A673 (cell line): ENCODE measurements around the gene VAV3. TPM values are rescaled to one million over a fixed set of nuclear protein-coding genes. Genes with fewer than 3 reads are reported as not detected.
A peak's percentile ranks its signal among the peaks of the same experiment; 100 is the strongest.

Experiments
- BruUV-seq: library from RNA; stranded (reverse); fragments of 400-500 nt; replicated peaks from 2 replicates; lab custom pipeline; 2021; lab: Mats Ljungman, UMichigan
- CTCF ChIA-PET: fragments of 300-600 bp; sonication (Branson Sonifier 250); formaldehyde crosslinking; loops from one replicate; lab custom pipeline; 2022; ENCODE audit warnings: antibody characterized with exemption; lab: Charles Lee
- POLR2A ChIA-PET: fragments of 300-600 bp; sonication (Branson Sonifier 250); formaldehyde crosslinking; loops from one replicate; lab custom pipeline; 2022; ENCODE audit warnings: antibody characterized with exemption; ENCODE audit not compliant: low non-redundant PET; lab: Charles Lee
- DNase-seq: peaks from one replicate; pipeline ENCODE4 v3.0.0-alpha.2; 2015; ENCODE audit warnings: low spot score
- H3K27ac ChIP-seq: fragments of 200-600 bp; sonication (generic); 2 replicates; pipeline ENCODE4 v1.5.1; 2016; ENCODE audit warnings: mixed run types, low read depth, mild to moderate bottlenecking, mixed read lengths, antibody characterized with exemption, low read length; ENCODE audit not compliant: poor library complexity, severe bottlenecking
- H3K27me3 ChIP-seq: fragments of 200-600 bp; sonication (generic); replicated peaks from 2 replicates; pipeline ENCODE4 v1.6.1; 2017; ENCODE audit warnings: mixed run types, low read depth, mild to moderate bottlenecking, mixed read lengths, antibody characterized with exemption, low read length; ENCODE audit not compliant: insufficient read depth, poor library complexity
- H3K36me3 ChIP-seq: fragments of 200-600 bp; sonication (generic); 2 replicates; pipeline ENCODE4 v1.6.1; 2016; ENCODE audit warnings: mixed run types, mild to moderate bottlenecking, mixed read lengths, antibody characterized with exemption, low read length; ENCODE audit not compliant: insufficient read depth, poor library complexity, severe bottlenecking
- H3K4me1 ChIP-seq: fragments of 200-600 bp; sonication (generic); 2 replicates; pipeline ENCODE4 v1.6.1; 2017; ENCODE audit warnings: mixed run types, mild to moderate bottlenecking, mixed read lengths, antibody characterized with exemption, low read length; ENCODE audit not compliant: insufficient read depth, poor library complexity, severe bottlenecking
- H3K4me3 ChIP-seq: fragments of 200-600 bp; sonication (generic); 2 replicates; pipeline ENCODE4 v1.5.1; 2016; ENCODE audit warnings: low read depth, mixed run types, mild to moderate bottlenecking, mixed read lengths, low read length; ENCODE audit not compliant: poor library complexity, severe bottlenecking
- H3K9me3 ChIP-seq: fragments of 200-600 bp; sonication (generic); 2 replicates; pipeline ENCODE4 v1.6.1; 2016; ENCODE audit warnings: mixed run types, low read depth, mild to moderate bottlenecking, mixed read lengths, antibody characterized with exemption, low read length; ENCODE audit not compliant: poor library complexity, severe bottlenecking
- EZH2 ChIP-seq: fragments of 200-600 bp; sonication (generic); IDR thresholded peaks from 2 replicates; pipeline ENCODE4 v1.6.1; 2017; ENCODE audit warnings: borderline replicate concordance, low read depth, mild to moderate bottlenecking, mixed read lengths, antibody characterized with exemption, low read length; ENCODE audit not compliant: poor library complexity, severe bottlenecking
- intact Hi-C: fragments of 100-400 bp; cut with micrococcal nuclease; formaldehyde crosslinking; loops from one replicate; pipeline ENCODE4 v1.10.0; 2022; ENCODE audit not compliant: unreplicated experiment
- total RNA-seq: library from RNA; stranded (reverse); gene quantifications from 2 replicates; pipeline ENCODE4 v1.2.3, GENCODE V29; 2021
- TF ChIP-seq, protein P1 (sequence below): fragments of 300-800, 200-600 bp; sonication (generic); conservative IDR thresholded peaks from 2 replicates; pipeline ENCODE4 v1.5.1; 2017; ENCODE audit warnings: low read depth, mild to moderate bottlenecking, antibody characterized with exemption, low read length, moderate library complexity, mixed read lengths

VAV3 gene
- total RNA-seq, 1 experiment from 2014 or later = 0.30 TPM

DNA sequence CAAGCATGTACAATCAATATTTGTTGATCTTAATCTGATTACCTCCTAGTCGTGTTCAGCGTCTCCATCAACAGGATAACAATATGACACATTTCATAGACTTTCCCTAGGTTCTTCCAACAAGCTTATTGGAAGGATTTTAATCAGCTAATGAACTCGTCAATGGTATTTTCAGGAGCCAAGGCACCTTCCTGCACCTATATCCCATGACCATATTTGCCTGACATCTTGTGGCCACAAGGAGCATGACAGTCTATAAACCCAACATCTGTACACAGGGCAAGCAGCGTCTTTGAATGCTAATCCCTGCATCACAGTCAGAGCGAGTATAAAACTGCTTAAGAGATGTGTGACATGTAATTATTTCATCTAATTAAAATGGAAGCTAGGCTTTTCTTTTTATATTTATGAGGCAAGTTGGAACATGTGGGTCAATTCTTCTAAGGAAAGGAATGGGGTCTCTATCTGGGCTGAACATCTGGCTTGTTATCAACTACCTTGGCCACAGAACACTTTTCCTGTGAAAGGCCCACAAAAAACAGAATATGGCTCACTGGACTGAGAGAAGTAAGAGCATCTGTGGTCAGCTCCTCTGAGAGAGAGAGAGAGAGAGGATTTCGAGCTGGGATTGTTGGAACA lies 435.4 kb downstream of the VAV3 start:
- no peaks in the 10 kb centered on the region for H3K9me3 ChIP-seq
- peaks cover 17% of the 10 kb centered on the region for H3K4me1 ChIP-seq
- BruUV-seq = no TSS peak
- intact Hi-C loops = loop anchor here (5.0 to 10.0 kb wide), 6 partner anchors 97 to 1145 kb away; partner anchors contain the start of gene NTNG1
- peak; percentile 87 for DNase-seq
- H3K27me3 ChIP-seq = no peaks in the 10 kb centered on the region
- no peak overlapping the region for H3K4me3 ChIP-seq
- no peak overlapping the region for H3K27ac ChIP-seq
- ChIA-PET CTCF (interaction anchor here (0.6 to 2.3 kb wide), 5 partner anchors 99 to 846 kb away, joined by 3 to 10 read pairs (median 3); no protein-coding TSS in a partner anchor), POLR2A (interaction anchor here (0.6 kb wide), 1 partner anchor 60 kb away, joined by 4 read pairs; no protein-coding TSS in a partner anchor)
- no peaks in the 10 kb centered on the region for H3K36me3 ChIP-seq
- TF ChIP-seq EZH2 = no peak
- TF ChIP-seq, protein P1, sequence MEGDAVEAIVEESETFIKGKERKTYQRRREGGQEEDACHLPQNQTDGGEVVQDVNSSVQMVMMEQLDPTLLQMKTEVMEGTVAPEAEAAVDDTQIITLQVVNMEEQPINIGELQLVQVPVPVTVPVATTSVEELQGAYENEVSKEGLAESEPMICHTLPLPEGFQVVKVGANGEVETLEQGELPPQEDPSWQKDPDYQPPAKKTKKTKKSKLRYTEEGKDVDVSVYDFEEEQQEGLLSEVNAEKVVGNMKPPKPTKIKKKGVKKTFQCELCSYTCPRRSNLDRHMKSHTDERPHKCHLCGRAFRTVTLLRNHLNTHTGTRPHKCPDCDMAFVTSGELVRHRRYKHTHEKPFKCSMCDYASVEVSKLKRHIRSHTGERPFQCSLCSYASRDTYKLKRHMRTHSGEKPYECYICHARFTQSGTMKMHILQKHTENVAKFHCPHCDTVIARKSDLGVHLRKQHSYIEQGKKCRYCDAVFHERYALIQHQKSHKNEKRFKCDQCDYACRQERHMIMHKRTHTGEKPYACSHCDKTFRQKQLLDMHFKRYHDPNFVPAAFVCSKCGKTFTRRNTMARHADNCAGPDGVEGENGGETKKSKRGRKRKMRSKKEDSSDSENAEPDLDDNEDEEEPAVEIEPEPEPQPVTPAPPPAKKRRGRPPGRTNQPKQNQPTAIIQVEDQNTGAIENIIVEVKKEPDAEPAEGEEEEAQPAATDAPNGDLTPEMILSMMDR = peak; percentile 93

DNA sequence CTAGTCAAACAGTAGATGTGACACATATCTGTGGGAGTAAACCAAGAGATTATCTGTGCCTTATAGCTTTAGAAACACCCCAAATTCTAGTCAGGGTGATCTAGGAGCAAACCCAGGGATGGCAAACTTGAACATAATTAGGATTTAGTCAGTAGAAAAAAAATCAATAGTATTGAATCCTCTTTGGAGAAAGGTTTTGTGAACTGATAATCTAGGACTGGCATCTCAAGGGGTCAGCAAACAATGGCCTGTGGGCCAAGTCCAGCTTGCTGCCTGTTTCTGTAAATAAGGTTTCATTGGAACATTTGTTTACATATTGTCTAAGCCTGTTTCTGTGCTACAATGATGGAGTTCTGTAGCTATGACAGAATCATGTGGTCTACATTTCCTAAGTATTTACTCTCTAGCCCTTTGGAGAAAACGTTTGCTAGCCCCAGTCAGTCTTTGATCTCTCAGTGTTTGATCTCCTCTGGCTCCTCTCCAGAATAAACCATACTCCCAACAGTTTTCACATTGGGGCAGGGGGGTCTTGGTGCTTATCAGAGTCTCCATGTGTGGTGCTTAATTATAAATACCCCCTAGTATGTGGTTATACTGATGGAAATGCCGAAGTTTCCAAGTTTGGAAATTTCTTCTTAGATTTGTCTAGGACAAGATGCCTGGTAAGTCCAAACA lies 438.3 kb downstream of the VAV3 start:
- DNase-seq = no peak
- no TSS peak for BruUV-seq
- TF ChIP-seq, protein P1 = no peak
- no peak for TF ChIP-seq EZH2
- POLR2A ChIA-PET = no interaction called here
- no peak overlapping the region for H3K4me3 ChIP-seq
- no peaks in the 10 kb centered on the region for H3K36me3 ChIP-seq
- H3K9me3 ChIP-seq = no peaks in the 10 kb centered on the region
- no peaks in the 10 kb centered on the region for H3K27me3 ChIP-seq
- H3K27ac ChIP-seq = no peak overlapping the region
- CTCF ChIA-PET = no interaction called here
- intact Hi-C loops = loop anchor here (5.0 to 10.0 kb wide), 5 partner anchors 94 to 1142 kb away; partner anchors contain the start of gene NTNG1
- H3K4me1 ChIP-seq = peaks cover 17% of the 10 kb centered on the region

GRCh38 chr1:107525961-107526360 lies 439.0 kb downstream of the VAV3 start:
- TF ChIP-seq, protein P1 = no peak
- TF ChIP-seq EZH2 = no peak
- POLR2A ChIA-PET = no interaction called here

More at GRCh38 chr1:107525961-107526360, 439.0 kb downstream of the VAV3 start:
- no peak overlapping the region for H3K4me3 ChIP-seq
- no peaks in the 10 kb centered on the region for H3K9me3 ChIP-seq
- CTCF ChIA-PET = no interaction called here
- no TSS peak for BruUV-seq
- H3K36me3 ChIP-seq = no peaks in the 10 kb centered on the region
- intact Hi-C loops = loop anchor here (5.0 to 10.0 kb wide), 5 partner anchors 94 to 1141 kb away; partner anchors contain the start of gene NTNG1
- no peak overlapping the region for H3K27ac ChIP-seq
- DNase-seq = no peak
- peaks cover 17% of the 10 kb centered on the region for H3K4me1 ChIP-seq
- no peaks in the 10 kb centered on the region for H3K27me3 ChIP-seq
